ENCODE data around the gene LRCH1. TPM values are rescaled to one million over a fixed set of nuclear protein-coding genes. Genes with fewer than 3 reads are reported as not detected.

LRCH1 gene
- total RNA-seq, 4 donors from 2014 or later, result 42.7 to 66.0 (median 53.1) TPM

GRCh38 chr13:46556418-46556779 is 3.4 kb downstream of the LRCH1 start:
- peak overlapping the region in 3 of 4 donors; percentile 95 to 98 (median 96) for H3K27ac ChIP-seq (replicated peaks in 1 of 4)
- H3K27me3 ChIP-seq, result no peaks in the 10 kb centered on the region
- WGBS, result 79% methylated on average over 6 of the region's 6 CpGs
- H3K9me3 ChIP-seq, result no peaks in the 10 kb centered on the region
- no peak for DNase-seq (ENCODE audit: extremely low spot score)
- H3K4me3 ChIP-seq, result no peak overlapping the region
- peaks cover 23 to 68% (median 63%) of the 10 kb centered on the region in 4 donors for H3K4me1 ChIP-seq
- TF ChIP-seq POLR2AphosphoS5 (IDR thresholded peaks at IDR 0.05) (no peak), CTCF (IDR thresholded peaks at IDR 0.05) (no peak), EP300 (IDR thresholded peaks at IDR 0.05) (no peak), POLR2A (IDR thresholded peaks at IDR 0.05; ENCODE audit: low read depth) (no peak)
- H3K36me3 ChIP-seq, result no peaks in the 10 kb centered on the region
- intact Hi-C loops (cut with DNase I), result no loop called here

- DNase-seq (ENCODE audit: extremely low spot score), result no peak
- H3K4me3 ChIP-seq, result no peak overlapping the region
- 80% methylated on average over 2 of the region's 2 CpGs for WGBS
- no peak for TF ChIP-seq CTCF (IDR thresholded peaks at IDR 0.05)
- TF ChIP-seq EP300 (IDR thresholded peaks at IDR 0.05), result no peak
- no peak for TF ChIP-seq POLR2A (IDR thresholded peaks at IDR 0.05; ENCODE audit: low read depth)
- TF ChIP-seq POLR2AphosphoS5 (IDR thresholded peaks at IDR 0.05), result no peak
- no peaks in the 10 kb centered on the region for H3K27me3 ChIP-seq
- no peaks in the 10 kb centered on the region for H3K9me3 ChIP-seq
- H3K4me1 ChIP-seq, result peaks cover 22 to 76% (median 66%) of the 10 kb centered on the region in 4 donors
- no peak overlapping the region for H3K27ac ChIP-seq (replicated peaks in 1 of 4)
- intact Hi-C loops (cut with DNase I), result no loop called here
- no peaks in the 10 kb centered on the region for H3K36me3 ChIP-seq
These were observed 6.4 kb downstream of the LRCH1 start for GRCh38 chr13:46559272-46559805.

- no peaks in the 10 kb centered on the region for H3K36me3 ChIP-seq
- no peak for TF ChIP-seq POLR2A (IDR thresholded peaks at IDR 0.05; ENCODE audit: low read depth)
- peaks cover 18 to 70% (median 61%) of the 10 kb centered on the region in 4 donors for H3K4me1 ChIP-seq
- DNase-seq (ENCODE audit: extremely low spot score), result no peak
- H3K27me3 ChIP-seq, result no peaks in the 10 kb centered on the region
- no peak overlapping the region for H3K27ac ChIP-seq (replicated peaks in 1 of 4)
- intact Hi-C loops (cut with DNase I), result no loop called here
- H3K9me3 ChIP-seq, result no peaks in the 10 kb centered on the region
- H3K4me3 ChIP-seq, result no peak overlapping the region
These were observed 7.8 kb downstream of the LRCH1 start for GRCh38 chr13:46560778-46561177.

- H3K4me1 ChIP-seq, result peaks cover 23 to 70% (median 61%) of the 10 kb centered on the region in 4 donors
- no peak overlapping the region for H3K27ac ChIP-seq (replicated peaks in 1 of 4)
- H3K27me3 ChIP-seq, result no peaks in the 10 kb centered on the region
- TF ChIP-seq POLR2A (IDR thresholded peaks at IDR 0.05; ENCODE audit: low read depth), result no peak
- no peak for TF ChIP-seq CTCF (IDR thresholded peaks at IDR 0.05)
- TF ChIP-seq POLR2AphosphoS5 (IDR thresholded peaks at IDR 0.05), result no peak
- no peak overlapping the region for H3K4me3 ChIP-seq
- intact Hi-C loops (cut with DNase I), result no loop called here
- DNase-seq (ENCODE audit: extremely low spot score), result no peak
- H3K36me3 ChIP-seq, result no peaks in the 10 kb centered on the region
- H3K9me3 ChIP-seq, result no peaks in the 10 kb centered on the region
- 37% methylated on average over 2 of the region's 2 CpGs for WGBS
These were observed 8.3 kb downstream of the LRCH1 start for GRCh38 chr13:46561286-46561685.

- Histone ChIP-seq H3K4me1 (peaks cover 27 to 70% (median 61%) of the 10 kb centered on the region in 4 donors), H3K27me3 (no peaks in the 10 kb centered on the region), H3K27ac (replicated peaks in 1 of 4) (no peak overlapping the region), H3K9me3 (no peaks in the 10 kb centered on the region), H3K4me3 (no peak overlapping the region), H3K36me3 (no peaks in the 10 kb centered on the region)
- no peak for DNase-seq (ENCODE audit: extremely low spot score)
- intact Hi-C loops (cut with DNase I), result no loop called here
- WGBS, result 93% methylated on average over 1 of the region's 1 CpG
- TF ChIP-seq POLR2A (IDR thresholded peaks at IDR 0.05; ENCODE audit: low read depth) (no peak), CTCF (IDR thresholded peaks at IDR 0.05) (no peak), EP300 (IDR thresholded peaks at IDR 0.05) (no peak), POLR2AphosphoS5 (IDR thresholded peaks at IDR 0.05) (no peak)
These were observed 8.7 kb downstream of the LRCH1 start for GRCh38 chr13:46561691-46562090.

All from esophagus muscularis mucosa (tissue), 4 donors.